Measurements from ENCODE around the gene FMO5.

The FMO5 gene

DNA sequence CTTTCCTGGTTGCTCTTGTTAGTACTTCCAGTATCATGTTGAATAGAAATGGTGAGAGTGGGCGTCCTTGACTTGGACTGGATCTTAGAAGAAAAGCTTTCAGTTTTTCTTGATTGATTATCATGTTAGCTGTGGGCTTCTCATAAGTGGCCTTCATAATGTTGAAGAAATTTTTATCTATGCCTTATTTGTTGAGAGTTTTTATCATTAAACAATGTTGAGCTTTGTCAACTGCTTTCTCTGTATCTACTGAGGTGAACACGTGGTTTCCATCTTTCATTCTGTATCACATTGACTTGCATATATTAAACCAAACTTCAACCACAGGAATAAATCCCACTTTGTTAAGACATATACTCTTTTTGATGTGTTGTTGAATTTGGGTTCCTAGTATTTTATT lies 82.3 kb downstream of the FMO5 start:
- DNase-seq (ENCODE audit: low read depth, low spot score) = no peak
- no peak overlapping the region for H3K4me3 ChIP-seq (ENCODE audit: low read depth, low read length)
- TF ChIP-seq, protein P1, sequence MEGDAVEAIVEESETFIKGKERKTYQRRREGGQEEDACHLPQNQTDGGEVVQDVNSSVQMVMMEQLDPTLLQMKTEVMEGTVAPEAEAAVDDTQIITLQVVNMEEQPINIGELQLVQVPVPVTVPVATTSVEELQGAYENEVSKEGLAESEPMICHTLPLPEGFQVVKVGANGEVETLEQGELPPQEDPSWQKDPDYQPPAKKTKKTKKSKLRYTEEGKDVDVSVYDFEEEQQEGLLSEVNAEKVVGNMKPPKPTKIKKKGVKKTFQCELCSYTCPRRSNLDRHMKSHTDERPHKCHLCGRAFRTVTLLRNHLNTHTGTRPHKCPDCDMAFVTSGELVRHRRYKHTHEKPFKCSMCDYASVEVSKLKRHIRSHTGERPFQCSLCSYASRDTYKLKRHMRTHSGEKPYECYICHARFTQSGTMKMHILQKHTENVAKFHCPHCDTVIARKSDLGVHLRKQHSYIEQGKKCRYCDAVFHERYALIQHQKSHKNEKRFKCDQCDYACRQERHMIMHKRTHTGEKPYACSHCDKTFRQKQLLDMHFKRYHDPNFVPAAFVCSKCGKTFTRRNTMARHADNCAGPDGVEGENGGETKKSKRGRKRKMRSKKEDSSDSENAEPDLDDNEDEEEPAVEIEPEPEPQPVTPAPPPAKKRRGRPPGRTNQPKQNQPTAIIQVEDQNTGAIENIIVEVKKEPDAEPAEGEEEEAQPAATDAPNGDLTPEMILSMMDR (IDR thresholded peaks at IDR 0.05; ENCODE audit: insufficient read depth, low read length, missing control alignments) = no peak
- ChIA-PET CTCF (no interaction called here), POLR2A (no interaction called here)
